Measurements from ENCODE around the gene MYO1D. TPM values are rescaled to one million over a fixed set of nuclear protein-coding genes. Genes with fewer than 3 reads are reported as not detected.
A peak's percentile ranks its signal among the peaks of the same experiment; 100 is the strongest.

MYO1D gene
- total RNA-seq, 4 donors from 2014 or later: 247 to 569 (median 444) TPM

DNA sequence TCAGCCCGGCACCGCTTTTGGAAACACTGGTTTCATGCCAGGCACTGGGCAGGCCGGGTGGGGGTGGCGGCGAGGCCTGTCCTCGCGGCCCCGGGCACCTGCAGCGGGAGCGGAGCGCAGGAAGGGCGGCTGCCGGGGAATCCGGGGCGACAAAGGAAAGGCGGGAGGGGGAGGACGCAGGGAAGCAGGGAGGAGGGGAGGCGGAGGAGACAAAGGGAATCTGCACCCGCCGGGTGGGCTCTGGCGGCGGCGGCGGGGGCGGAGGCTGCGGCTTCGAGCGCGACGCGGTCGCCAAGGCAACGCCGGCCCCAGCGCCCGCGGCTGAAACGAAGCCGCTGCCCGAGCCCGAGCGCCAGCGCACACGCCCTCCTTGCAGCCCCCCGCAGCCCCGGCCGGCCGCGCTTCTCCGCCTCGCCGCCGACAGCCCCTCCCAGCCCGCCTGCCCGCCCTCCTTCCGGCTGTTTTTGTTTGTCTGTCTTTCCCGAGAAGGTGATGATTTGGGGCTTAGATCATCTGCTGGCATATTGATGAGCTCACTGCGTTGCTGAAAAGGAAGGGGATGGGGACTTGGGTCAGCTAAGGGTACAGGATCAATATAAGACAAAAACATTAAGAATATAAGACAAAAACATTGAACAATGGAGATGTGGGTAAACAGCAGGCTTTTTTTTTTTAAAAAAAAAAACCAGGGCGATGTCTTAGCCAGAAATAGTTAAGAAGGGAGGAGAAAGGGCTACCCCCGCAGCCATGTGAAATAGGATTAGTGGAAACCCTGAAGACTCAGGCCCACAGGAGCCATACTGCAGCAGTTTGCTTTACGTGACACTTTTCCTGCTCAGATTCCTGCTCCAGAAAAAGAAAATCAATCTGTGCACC lies 357.5 kb downstream of the MYO1D start:
- peak overlapping the region; percentile 14 to 58 (median 35) for H3K4me3 ChIP-seq
- peaks cover 0 to 16% (median 4%) of the 10 kb centered on the region in 4 donors for H3K4me1 ChIP-seq
- H3K9me3 ChIP-seq: no peaks in the 10 kb centered on the region
- intact Hi-C loops (cut with DNase I; ENCODE audit: low total_unique reads) (no loop called here), in situ Hi-C loops (cut with MboI; ENCODE audit: low pct_ligation_motif_present in 1 of 4, low pct_unique_long_range_greater_than_20kb in 1 of 4, low sequenced_read_pairs in 3 of 4) (no loop called here)
- peak overlapping the region in 2 of 4 donors; percentile 23 to 41 for H3K27ac ChIP-seq
- 47 to 67% methylated on average over 1 to 53 of the region's 61 CpGs for WGBS, 2 donors (ENCODE audit: low coverage in 1 of 2)
- TF ChIP-seq POLR2A (IDR thresholded peaks at IDR 0.05) (no peak), EP300 (IDR thresholded peaks at IDR 0.05; ENCODE audit: low read depth) (no peak), POLR2AphosphoS5 (IDR thresholded peaks at IDR 0.05) (no peak)
- TF ChIP-seq, protein P1, sequence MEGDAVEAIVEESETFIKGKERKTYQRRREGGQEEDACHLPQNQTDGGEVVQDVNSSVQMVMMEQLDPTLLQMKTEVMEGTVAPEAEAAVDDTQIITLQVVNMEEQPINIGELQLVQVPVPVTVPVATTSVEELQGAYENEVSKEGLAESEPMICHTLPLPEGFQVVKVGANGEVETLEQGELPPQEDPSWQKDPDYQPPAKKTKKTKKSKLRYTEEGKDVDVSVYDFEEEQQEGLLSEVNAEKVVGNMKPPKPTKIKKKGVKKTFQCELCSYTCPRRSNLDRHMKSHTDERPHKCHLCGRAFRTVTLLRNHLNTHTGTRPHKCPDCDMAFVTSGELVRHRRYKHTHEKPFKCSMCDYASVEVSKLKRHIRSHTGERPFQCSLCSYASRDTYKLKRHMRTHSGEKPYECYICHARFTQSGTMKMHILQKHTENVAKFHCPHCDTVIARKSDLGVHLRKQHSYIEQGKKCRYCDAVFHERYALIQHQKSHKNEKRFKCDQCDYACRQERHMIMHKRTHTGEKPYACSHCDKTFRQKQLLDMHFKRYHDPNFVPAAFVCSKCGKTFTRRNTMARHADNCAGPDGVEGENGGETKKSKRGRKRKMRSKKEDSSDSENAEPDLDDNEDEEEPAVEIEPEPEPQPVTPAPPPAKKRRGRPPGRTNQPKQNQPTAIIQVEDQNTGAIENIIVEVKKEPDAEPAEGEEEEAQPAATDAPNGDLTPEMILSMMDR (IDR thresholded peaks at IDR 0.05): no peak
- H3K27me3 ChIP-seq: no peaks in the 10 kb centered on the region
- peak; percentile 49 for DNase-seq
- H3K36me3 ChIP-seq: no peaks in the 10 kb centered on the region

DNA sequence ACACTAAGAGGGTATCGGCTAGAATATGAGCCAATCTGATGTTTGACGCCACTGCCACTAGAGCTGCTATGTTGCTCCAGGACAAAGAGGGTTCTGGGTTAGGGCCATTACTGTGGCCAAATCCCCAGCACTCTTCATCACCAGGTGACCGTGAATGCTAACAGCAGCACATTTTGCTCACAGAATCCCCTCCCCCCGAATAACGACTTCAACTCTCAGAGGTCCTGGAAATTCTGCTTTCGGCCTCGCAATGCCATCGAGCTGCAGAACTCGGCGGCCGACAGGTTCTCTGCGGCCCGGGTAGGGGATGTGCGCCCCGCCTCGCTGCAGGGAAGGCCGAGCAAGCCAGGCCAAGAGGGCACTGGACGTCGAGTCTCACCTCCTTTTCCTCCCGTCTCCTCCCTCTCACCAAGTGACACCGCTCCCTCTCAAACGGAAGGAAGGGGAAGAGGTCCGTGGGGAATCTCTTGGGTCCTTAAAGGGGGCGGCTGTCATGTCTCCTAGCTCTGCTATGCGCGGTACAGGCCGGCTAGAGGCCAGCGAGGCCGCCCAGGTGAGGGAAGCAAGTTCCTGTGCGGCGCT lies 358.2 kb downstream of the MYO1D start:
- Histone ChIP-seq H3K27me3 (no peaks in the 10 kb centered on the region), H3K27ac (peak overlapping the region in 1 of 4 donors; percentile 23), H3K9me3 (no peaks in the 10 kb centered on the region), H3K36me3 (no peaks in the 10 kb centered on the region), H3K4me3 (peak overlapping the region in 3 of 4 donors; percentile 14 to 58 (median 37)), H3K4me1 (peaks cover 0 to 16% (median 4%) of the 10 kb centered on the region in 4 donors)
- WGBS, 2 donors (ENCODE audit: low coverage in 1 of 2): 81% methylated on average over 22 of the region's 31 CpGs; no CpG with 5 or more reads in 1 of the 2 donors
- no peak for DNase-seq
- in situ Hi-C loops (cut with MboI; ENCODE audit: low pct_ligation_motif_present in 1 of 4, low pct_unique_long_range_greater_than_20kb in 1 of 4, low sequenced_read_pairs in 3 of 4) (no loop called here), intact Hi-C loops (cut with DNase I; ENCODE audit: low total_unique reads) (no loop called here)
- TF ChIP-seq, protein P1 (IDR thresholded peaks at IDR 0.05): no peak
- no peak for TF ChIP-seq POLR2AphosphoS5 (IDR thresholded peaks at IDR 0.05)
- no peak for TF ChIP-seq POLR2A (IDR thresholded peaks at IDR 0.05)
- TF ChIP-seq EP300 (IDR thresholded peaks at IDR 0.05; ENCODE audit: low read depth): no peak

DNA sequence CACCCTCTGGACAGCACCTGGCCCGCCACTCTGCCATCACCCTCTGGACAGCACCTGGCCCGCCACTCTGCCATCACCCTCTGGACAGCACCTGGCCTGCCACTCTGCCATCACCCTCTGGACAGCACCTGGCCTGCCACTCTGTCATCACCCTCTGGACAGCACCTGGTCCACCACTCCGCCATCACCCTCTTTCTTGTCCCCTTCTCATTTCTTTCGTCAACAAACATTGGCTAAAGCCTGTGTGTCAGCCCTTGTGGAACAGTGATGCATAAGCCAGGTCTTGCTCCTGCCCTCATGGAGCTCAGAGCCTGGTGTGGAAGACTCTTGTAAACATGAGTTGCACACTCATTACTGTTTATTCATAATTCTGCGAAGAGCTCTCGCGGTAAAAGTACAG lies 358.9 kb downstream of the MYO1D start:
- no peaks in the 10 kb centered on the region for H3K27me3 ChIP-seq
- no peaks in the 10 kb centered on the region for H3K9me3 ChIP-seq
- DNase-seq: no peak
- peaks cover 0 to 16% (median 4%) of the 10 kb centered on the region in 4 donors for H3K4me1 ChIP-seq
- no peaks in the 10 kb centered on the region for H3K36me3 ChIP-seq
- no peak for TF ChIP-seq EP300 (IDR thresholded peaks at IDR 0.05; ENCODE audit: low read depth)
- TF ChIP-seq POLR2AphosphoS5 (IDR thresholded peaks at IDR 0.05): no peak
- no peak for TF ChIP-seq POLR2A (IDR thresholded peaks at IDR 0.05)
- TF ChIP-seq, protein P1 (IDR thresholded peaks at IDR 0.05): no peak
- in situ Hi-C loops (cut with MboI; ENCODE audit: low pct_ligation_motif_present in 1 of 4, low pct_unique_long_range_greater_than_20kb in 1 of 4, low sequenced_read_pairs in 3 of 4): no loop called here
- H3K4me3 ChIP-seq: no peak overlapping the region
- no peak overlapping the region for H3K27ac ChIP-seq
- 95 to 96% methylated on average over 3 to 7 of the region's 7 CpGs for WGBS, 2 donors (ENCODE audit: low coverage in 1 of 2)
- intact Hi-C loops (cut with DNase I; ENCODE audit: low total_unique reads): no loop called here

DNA sequence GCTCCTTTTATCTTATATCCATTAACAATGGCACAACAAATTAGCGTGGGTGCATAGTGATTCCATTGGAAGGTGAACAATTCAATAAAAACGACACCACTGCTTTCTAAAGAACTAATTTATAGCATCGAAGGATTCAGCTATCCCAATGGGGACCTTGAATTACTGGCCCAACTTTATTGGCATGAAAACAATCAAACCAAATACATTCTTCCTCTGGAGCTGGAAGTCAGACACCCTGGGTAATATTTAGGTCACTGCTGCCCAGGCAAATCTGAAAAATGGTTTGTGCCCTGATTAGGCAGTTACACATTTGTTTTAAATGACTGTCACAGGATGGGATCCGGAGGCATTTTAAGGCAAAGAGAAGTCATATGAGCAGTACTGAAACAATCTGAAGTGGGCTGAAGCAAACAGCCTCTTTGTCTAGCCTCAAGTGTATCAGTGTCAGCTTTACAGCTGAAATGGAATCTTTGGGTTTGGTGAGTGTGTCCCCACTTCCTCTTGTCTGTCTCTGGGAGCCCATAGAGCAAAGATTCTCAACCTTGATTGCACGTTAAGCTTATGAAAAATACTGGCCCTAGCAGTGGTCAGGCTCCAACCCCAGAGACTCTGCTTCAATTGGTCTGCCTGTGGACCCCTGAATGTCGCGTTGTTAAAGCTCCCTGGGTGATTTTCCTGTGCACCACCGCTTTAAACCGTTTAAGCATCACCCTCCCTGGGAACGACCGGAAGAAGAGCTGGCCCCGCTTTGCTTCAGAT lies 359.8 kb downstream of the MYO1D start:
- 78 to 86% methylated on average over 6 to 12 of the region's 12 CpGs for WGBS, 2 donors (ENCODE audit: low coverage in 1 of 2)
- Histone ChIP-seq H3K4me1 (peaks cover 0 to 16% (median 4%) of the 10 kb centered on the region in 4 donors), H3K27ac (no peak overlapping the region), H3K9me3 (no peaks in the 10 kb centered on the region), H3K36me3 (no peaks in the 10 kb centered on the region), H3K27me3 (no peaks in the 10 kb centered on the region), H3K4me3 (no peak overlapping the region)
- TF ChIP-seq POLR2A (IDR thresholded peaks at IDR 0.05): no peak
- TF ChIP-seq EP300 (IDR thresholded peaks at IDR 0.05; ENCODE audit: low read depth): no peak
- TF ChIP-seq, protein P1 (IDR thresholded peaks at IDR 0.05): no peak
- no peak for TF ChIP-seq POLR2AphosphoS5 (IDR thresholded peaks at IDR 0.05)
- intact Hi-C loops (cut with DNase I; ENCODE audit: low total_unique reads) (no loop called here), in situ Hi-C loops (cut with MboI; ENCODE audit: low pct_ligation_motif_present in 1 of 4, low pct_unique_long_range_greater_than_20kb in 1 of 4, low sequenced_read_pairs in 3 of 4) (no loop called here)
- DNase-seq: no peak
